Coronary artery (tissue), 2 donors: Measurements from ENCODE around the gene ADCY7.

Experiments used
- DNase-seq: peaks from one replicate; pipeline ENCODE4 v3.0.0-alpha.2; 2017; ENCODE audit warnings: low spot score
- H3K27ac ChIP-seq, 2 donors: fragments of 200-600 bp; sonication (generic); one replicate each; pipeline ENCODE4 v1.5.1; 2016 to 2019
- H3K4me3 ChIP-seq: fragments of 200-600 bp; sonication (generic); 2 replicates; pipeline ENCODE4 v1.5.1; 2016; ENCODE audit warnings: mild to moderate bottlenecking, moderate library complexity
- TF ChIP-seq, protein P1 (sequence below): fragments of 200-600 bp; sonication (generic); IDR thresholded peaks from one replicate; pipeline ENCODE4 v1.5.1; 2019; ENCODE audit warnings: antibody characterized with exemption

ADCY7 gene

DNA sequence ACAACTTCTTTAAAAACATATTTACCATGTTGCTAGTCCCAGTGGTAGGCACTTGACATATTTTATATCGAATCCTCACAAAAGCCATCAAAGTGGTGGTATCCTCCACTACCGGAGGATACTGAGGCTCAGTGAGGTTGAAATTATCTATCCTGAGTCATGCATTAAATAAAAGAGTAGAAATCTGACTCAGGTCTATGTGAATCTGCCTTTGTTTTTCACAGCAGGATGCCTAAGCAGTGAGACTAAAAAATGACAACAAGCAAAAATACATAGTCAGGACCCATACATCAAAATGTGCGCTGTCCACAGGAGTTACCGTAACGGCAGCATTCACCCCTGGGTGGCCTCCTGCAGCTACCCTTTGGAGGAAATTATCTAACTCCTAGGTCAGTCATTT is 84.8 kb downstream of the ADCY7 start:
- no peak for DNase-seq
- H3K27ac ChIP-seq, result no peak overlapping the region
- H3K4me3 ChIP-seq, result no peak overlapping the region
- TF ChIP-seq, protein P1, sequence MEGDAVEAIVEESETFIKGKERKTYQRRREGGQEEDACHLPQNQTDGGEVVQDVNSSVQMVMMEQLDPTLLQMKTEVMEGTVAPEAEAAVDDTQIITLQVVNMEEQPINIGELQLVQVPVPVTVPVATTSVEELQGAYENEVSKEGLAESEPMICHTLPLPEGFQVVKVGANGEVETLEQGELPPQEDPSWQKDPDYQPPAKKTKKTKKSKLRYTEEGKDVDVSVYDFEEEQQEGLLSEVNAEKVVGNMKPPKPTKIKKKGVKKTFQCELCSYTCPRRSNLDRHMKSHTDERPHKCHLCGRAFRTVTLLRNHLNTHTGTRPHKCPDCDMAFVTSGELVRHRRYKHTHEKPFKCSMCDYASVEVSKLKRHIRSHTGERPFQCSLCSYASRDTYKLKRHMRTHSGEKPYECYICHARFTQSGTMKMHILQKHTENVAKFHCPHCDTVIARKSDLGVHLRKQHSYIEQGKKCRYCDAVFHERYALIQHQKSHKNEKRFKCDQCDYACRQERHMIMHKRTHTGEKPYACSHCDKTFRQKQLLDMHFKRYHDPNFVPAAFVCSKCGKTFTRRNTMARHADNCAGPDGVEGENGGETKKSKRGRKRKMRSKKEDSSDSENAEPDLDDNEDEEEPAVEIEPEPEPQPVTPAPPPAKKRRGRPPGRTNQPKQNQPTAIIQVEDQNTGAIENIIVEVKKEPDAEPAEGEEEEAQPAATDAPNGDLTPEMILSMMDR, result no peak

DNA sequence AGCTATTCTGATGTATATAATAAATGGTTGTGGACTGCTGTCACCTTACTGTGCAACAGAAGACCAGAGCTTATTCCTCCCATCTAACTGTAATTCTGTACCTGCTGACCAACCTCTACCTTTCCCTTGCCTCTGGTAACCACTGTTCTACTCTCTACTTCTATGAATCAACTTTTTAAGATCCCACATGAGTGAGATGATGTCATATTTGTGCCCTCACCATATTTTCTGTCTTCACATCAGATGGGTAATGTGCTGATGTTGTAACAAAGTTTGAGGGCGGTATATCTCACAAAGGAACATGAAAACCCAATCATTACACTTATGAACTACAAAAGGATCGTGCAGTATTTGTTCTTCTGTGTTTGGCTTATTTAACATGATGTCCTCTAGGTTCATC is 85.6 kb downstream of the ADCY7 start:
- DNase-seq, result no peak
- no peak overlapping the region for H3K4me3 ChIP-seq
- TF ChIP-seq, protein P1, result no peak

DNA sequence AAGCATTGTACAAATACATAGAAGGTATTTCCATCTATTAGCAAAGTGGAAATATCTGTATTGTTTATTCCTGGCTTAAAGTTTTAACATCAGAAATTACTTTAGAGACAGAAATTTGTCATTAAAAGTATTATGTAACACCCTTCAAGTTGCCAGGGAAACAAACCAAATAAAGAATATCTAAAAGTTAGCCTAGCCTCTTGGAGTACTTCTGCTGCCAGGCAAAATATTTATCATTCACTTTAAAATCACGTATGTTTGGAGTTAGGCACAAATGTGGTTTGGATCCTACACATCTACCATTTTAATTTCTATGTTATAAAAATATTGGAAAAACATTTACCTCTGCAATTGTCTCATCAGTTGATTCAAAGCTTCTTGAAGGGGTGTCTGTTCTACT is 87.7 kb downstream of the ADCY7 start:
- TF ChIP-seq, protein P1, result no peak
- Histone ChIP-seq H3K27ac (peak overlapping the region; percentile 5 to 52), H3K4me3 (no peak overlapping the region)
- DNase-seq, result no peak

More for the DNA sequence above, 85.6 kb downstream of the ADCY7 start:
- no peak overlapping the region for H3K27ac ChIP-seq

DNA sequence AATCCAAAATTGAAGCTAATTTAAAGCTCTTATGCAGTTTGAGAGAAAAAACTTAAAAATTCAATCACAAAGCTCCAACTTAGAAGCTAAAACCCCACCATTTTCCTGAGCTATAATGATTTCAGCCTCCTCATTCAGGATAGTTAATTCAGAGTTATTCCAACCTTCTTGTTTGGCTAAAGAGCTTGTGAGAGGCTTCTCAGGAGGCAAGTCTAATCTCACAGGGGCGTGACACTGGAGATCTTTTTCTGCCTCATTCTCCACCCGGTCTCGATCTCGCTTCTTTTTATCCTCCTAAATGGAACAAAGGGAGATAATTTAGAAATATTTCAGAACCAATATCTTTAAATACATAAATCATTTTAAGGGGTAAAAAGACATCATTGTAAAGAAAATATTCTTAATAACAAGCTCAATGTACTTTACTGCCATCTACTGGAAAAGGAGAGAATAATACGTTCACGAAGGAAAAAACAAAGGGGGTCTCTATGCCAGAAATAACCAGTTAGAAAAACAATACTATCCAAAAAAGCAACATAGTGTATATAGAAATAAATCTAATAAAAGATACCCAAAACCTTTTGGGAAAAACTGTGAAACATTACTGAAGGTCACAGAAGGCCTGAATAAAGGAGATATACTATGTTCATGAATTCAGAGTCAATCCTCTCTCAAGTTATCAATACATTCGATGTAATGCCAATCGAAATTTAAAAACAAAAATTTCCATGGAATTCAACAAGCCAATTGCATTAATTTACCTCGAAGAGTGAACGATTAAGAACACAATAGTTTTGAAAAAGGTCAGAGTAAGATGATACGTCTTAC is 88.5 kb downstream of the ADCY7 start:
- Histone ChIP-seq H3K27ac (peak overlapping the region in 1 of 2 donors; percentile 52), H3K4me3 (no peak overlapping the region)
- no peak for DNase-seq
- TF ChIP-seq, protein P1, result peak; percentile 34

DNA sequence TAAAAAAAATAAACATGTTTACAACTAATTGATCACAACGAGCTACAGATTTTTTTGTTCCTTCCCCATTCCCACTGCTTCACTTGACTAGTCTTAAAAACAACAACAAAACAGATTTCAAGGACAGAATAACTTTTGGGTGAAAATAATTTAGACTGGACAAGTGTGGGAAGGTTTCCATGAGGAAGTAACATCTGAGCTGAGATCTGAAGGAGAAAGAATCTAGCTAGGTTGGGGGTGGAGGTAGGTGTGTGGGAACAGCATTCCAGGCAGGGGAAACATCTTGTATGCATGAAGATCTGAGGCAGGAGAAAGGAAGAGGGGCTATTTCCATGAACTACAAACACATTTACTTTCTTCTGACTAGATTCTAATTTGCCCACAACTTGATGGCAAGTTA is 93.3 kb downstream of the ADCY7 start:
- Histone ChIP-seq H3K27ac (peak overlapping the region in 1 of 2 donors; percentile 36), H3K4me3 (no peak overlapping the region)
- TF ChIP-seq, protein P1, result no peak
- DNase-seq, result no peak

DNA sequence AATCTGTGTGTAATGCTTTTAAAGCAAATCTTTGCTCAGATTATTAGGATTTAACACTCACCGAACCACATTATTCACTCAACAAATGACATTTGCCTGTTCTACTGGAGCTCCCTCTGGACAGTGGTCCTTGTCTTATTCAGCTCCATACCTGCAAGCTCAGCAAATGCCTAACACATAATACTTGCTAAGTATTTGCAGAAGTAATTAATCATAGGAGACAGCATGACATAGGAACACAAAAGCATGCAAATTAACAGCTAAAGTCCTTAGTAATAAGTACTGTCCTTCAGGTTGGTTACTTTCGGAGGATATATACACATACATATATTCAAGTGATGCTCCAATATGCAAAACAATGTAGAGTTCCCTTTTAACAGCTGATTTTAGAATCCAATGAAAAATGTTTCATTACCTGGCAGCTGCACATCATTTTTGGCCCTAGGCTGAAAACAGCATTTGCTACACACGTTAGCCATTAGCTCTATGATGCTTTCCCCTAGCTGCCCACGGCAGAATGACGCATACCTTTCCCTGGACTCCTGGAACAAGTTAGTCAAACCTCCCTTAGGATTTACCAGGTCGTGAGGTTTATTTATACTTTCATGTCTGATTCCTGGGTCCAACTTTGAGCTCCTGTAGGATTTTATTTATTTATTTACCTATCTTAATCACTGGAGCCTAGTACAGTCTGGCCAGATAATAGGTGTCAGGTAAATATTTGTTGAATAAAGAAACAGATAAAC is 93.9 kb downstream of the ADCY7 start:
- H3K27ac ChIP-seq, result peak overlapping the region; percentile 54 to 61

More for the DNA sequence above, 93.9 kb downstream of the ADCY7 start:
- no peak overlapping the region for H3K4me3 ChIP-seq
- DNase-seq, result no peak
- TF ChIP-seq, protein P1, result no peak
